Left ventricle myocardium inferior (tissue), 1 donor: Measurements from ENCODE around the gene RALGPS1. TPM values are rescaled to one million over a fixed set of nuclear protein-coding genes. Genes with fewer than 3 reads are reported as not detected.

ENCODE experiments used
- DNase-seq: peaks from one replicate; pipeline ENCODE4 v3.0.0-alpha.2; 2020
- H3K27ac ChIP-seq: fragments of 200-600 bp; replicated peaks from 2 replicates; pipeline ENCODE4 v1.8.0; 2021
- H3K27me3 ChIP-seq: fragments of 200-600 bp; 2 replicates; pipeline ENCODE4 v1.8.0; 2021; ENCODE audit warnings: low read depth
- H3K36me3 ChIP-seq: fragments of 200-600 bp; 2 replicates; pipeline ENCODE4 v1.8.0; 2021
- H3K4me1 ChIP-seq: fragments of 200-600 bp; 2 replicates; pipeline ENCODE4 v1.8.0; 2021
- H3K4me3 ChIP-seq: fragments of 200-600 bp; 2 replicates; pipeline ENCODE4 v1.8.0; 2021; ENCODE audit warnings: mild to moderate bottlenecking, moderate library complexity
- H3K9me3 ChIP-seq: fragments of 200-600 bp; replicated peaks from 2 replicates; pipeline ENCODE4 v1.8.0; 2021
- CTCF ChIP-seq: fragments of 200-600 bp; IDR thresholded peaks from 2 replicates; pipeline ENCODE4 v1.8.0; 2021; ENCODE audit warnings: antibody characterized with exemption, mild to moderate bottlenecking, borderline replicate concordance
- intact Hi-C: fragments of 100-400 bp; cut with micrococcal nuclease; formaldehyde crosslinking; loops from one replicate; pipeline ENCODE4 v1.11.0; 2022
- total RNA-seq: library from RNA; stranded (reverse); fragmentation: NEBNext Ultra II Directional; extraction: Animal tissue kit (Norgen Biotek cat#: 25700); gene quantifications from one replicate; pipeline ENCODE4 v1.2.1, GENCODE V29; 2021
- donor health status: DM: no; HTN: yes; CAD: no; lungs with severe emphysema.

RALGPS1 gene
- total RNA-seq, 1 donor from 2014 or later: 18.9 TPM

GRCh38 chr9:127162046-127162863 is 247.7 kb downstream of the RALGPS1 start:
- Histone ChIP-seq H3K27ac (peak overlapping the region; percentile 59), H3K36me3 (no peaks in the 10 kb centered on the region), H3K9me3 (no peaks in the 10 kb centered on the region), H3K4me1 (peaks cover 43% of the 10 kb centered on the region), H3K27me3 (no peaks in the 10 kb centered on the region), H3K4me3 (no peak overlapping the region)
- no peak for TF ChIP-seq CTCF
- intact Hi-C loops: no loop called here
- no peak for DNase-seq

- intact Hi-C loops: no loop called here
Observed at GRCh38 chr9:127162864-127163365, 248.3 kb downstream of the RALGPS1 start.

GRCh38 chr9:127163409-127163808 is 248.8 kb downstream of the RALGPS1 start:
- H3K27ac ChIP-seq: peak overlapping the region; percentile 59
- no peak for DNase-seq
- H3K36me3 ChIP-seq: no peaks in the 10 kb centered on the region
- no peak for TF ChIP-seq CTCF
- intact Hi-C loops: no loop called here
- H3K4me3 ChIP-seq: no peak overlapping the region
- H3K9me3 ChIP-seq: no peaks in the 10 kb centered on the region
- peaks cover 43% of the 10 kb centered on the region for H3K4me1 ChIP-seq
- no peaks in the 10 kb centered on the region for H3K27me3 ChIP-seq

More at GRCh38 chr9:127162864-127163365, 248.3 kb downstream of the RALGPS1 start:
- TF ChIP-seq CTCF: no peak
- DNase-seq: no peak
- Histone ChIP-seq H3K9me3 (no peaks in the 10 kb centered on the region), H3K27me3 (no peaks in the 10 kb centered on the region), H3K27ac (peak overlapping the region; percentile 59), H3K36me3 (no peaks in the 10 kb centered on the region), H3K4me3 (no peak overlapping the region), H3K4me1 (peaks cover 43% of the 10 kb centered on the region)

GRCh38 chr9:127165116-127165515 is 250.5 kb downstream of the RALGPS1 start:
- Histone ChIP-seq H3K27ac (no peak overlapping the region), H3K9me3 (no peaks in the 10 kb centered on the region), H3K4me3 (no peak overlapping the region), H3K36me3 (no peaks in the 10 kb centered on the region), H3K27me3 (no peaks in the 10 kb centered on the region), H3K4me1 (peaks cover 33% of the 10 kb centered on the region)
- no peak for TF ChIP-seq CTCF
- intact Hi-C loops: no loop called here
- DNase-seq: no peak

GRCh38 chr9:127166111-127166510 is 251.5 kb downstream of the RALGPS1 start:
- intact Hi-C loops: no loop called here
- Histone ChIP-seq H3K4me1 (peaks cover 33% of the 10 kb centered on the region), H3K27me3 (no peaks in the 10 kb centered on the region), H3K27ac (no peak overlapping the region), H3K4me3 (no peak overlapping the region), H3K9me3 (no peaks in the 10 kb centered on the region), H3K36me3 (no peaks in the 10 kb centered on the region)
- TF ChIP-seq CTCF: no peak
- DNase-seq: no peak
